ENCODE data around the gene IQGAP1.
A peak's percentile ranks its signal among the peaks of the same experiment; 100 is the strongest.

IQGAP1 gene

DNA sequence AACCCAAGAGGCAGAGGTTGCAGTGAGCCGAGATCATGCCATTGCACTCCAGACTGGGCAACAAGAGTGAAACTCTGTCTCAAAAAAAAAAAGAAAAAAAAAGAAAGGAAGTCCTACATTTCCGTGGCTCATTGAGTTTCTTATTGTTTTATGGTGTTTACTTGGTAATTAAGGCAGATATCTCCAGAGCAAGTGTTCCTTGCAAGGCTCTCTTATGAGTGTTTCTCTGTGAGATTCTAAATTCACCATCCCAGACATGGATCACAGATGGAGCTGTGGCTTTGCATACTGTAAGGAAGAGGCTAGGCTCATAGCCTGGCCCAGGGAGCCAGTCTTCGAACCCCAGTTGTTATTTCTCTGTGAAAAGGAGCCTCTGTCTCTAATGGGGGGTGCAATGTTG, 53.0 kb downstream of the IQGAP1 start:
- DNase-seq: no peak

DNA sequence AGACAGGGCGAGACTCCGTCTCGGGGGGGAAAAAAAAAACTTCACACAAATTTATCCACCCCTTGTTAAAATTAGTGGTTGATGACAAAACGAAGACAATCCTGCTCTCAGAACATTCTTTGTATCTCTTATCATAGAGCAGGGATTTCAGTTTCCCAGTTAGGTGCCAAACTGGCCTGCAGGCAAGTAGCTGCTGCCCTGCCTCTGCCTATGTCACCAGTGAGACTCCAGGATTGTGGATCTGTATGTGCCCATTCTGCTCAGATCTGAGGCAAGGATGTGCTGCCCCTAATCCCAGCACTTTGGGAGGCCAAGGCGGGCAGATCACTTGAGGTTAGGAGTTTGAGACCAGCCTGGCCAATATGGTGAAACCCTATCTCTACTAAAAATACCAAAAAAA, 54.4 kb downstream of the IQGAP1 start:
- DNase-seq: no peak

DNA sequence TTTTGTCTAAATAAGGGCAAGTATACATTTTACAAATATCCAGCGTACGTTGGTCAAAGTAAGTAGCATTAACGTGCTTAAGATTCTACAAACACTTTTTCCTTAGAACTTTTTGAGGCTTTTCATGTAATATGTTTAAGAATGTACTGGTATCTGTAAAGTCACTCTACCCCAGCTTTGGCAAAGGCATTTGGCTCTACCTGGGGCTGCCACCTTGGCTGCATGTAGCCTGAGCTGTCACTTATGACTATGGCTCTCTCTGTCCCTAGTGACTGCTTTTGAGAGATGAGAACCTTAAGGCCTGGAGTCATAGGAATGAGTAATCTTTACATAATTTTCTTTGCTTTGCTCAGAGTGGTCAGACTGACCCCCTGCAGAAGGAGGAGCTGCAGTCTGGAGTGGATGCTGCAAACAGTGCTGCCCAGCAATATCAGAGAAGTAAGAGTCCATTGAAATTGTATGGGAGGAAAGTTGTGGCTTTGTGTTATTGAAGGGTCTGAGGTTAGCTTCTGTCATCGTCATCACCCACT, 61.2 kb downstream of the IQGAP1 start:
- no peak for DNase-seq

DNA sequence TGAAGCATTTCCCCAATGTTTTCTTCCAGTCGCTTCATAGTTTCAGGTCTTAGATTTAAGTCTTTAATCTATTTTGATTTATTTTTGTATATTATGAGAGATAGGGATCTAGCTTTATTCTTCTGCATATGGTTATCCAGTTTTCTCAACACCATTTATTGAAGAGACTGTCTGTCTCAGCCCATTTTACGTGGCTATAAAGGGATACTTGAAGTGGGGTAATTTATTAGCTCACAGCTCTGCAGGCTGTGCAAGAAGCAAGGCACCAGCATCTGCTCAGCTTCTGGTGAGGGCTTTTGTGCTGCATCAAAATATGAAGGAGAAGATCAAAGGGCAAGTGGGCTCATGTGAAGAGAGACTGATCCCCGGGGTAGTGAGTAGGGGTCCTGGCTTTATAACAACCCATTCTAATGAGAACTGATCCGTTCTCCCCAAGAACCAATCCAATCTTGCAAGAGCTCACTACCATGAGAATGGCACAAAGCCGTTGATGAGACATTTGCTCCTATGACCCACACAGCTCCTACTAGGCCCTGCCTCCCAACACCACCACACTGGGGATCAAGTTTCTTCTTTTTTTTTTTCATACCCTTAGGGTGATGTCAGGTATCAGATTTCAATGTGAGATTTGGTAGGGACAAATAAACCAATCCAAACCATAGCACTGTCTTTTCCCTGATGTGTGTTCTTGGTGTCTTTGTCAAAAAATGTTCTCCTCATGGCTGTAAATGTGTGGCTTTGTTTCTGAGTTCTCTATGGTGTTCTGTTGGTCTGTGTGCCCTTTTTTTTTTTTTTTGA, 63.2 kb downstream of the IQGAP1 start:
- DNase-seq: no peak

DNA sequence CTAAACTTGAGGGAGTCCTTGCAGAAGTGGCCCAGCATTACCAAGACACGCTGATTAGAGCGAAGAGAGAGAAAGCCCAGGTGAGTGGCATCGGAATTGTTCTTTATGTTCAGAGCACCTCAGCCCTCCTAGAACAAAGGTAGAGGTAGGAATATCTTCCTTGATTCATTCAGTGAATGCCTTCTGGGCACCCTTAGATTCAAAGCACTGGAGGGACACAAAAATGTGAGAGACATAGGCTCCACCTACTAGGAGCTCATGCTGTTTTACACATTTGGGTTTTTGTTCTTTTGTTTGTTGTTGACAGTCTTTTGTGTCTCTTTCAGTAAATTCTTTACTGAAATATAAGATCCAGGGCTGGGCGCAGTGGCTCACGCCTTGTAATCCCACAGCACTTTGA, 68.2 kb downstream of the IQGAP1 start:
- no peak for DNase-seq

DNA sequence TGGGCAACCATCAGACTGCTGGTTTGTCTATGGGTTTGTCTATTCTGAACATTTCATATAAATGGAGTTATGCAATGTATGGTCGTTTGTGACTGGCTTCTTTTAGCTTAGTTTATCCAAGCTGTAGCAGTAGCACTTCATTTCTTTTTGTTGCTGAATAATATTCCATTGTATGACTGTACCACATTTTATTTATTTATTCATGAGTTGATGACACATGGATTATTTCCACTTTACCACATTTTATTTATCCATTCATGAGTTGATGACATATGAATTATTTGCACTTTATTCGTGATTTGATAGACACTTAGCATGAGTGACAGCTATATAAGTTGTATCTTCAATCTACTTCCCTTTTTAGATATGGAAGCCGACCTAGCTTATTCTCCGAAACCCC, 70.0 kb downstream of the IQGAP1 start:
- no peak for DNase-seq

DNA sequence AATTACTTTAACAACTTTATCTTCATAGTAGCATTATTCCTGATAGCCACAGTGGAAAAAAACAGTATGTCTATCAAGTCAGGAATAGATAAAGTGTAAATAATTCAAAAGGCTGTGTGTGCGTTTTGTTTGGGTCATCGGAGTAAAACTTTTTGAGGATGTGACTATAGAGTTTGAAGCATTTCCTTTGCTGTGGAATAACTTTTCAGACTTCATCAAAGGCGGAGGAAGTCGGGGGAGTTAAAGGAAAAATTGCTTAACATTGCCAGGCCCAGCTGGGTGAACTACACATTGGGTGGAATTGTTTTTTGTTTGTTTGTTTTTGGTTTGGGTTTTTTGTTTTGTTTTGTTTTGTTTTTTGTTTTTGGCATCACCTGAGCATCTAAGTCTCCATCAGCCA, 71.3 kb downstream of the IQGAP1 start:
- no peak for DNase-seq

DNA sequence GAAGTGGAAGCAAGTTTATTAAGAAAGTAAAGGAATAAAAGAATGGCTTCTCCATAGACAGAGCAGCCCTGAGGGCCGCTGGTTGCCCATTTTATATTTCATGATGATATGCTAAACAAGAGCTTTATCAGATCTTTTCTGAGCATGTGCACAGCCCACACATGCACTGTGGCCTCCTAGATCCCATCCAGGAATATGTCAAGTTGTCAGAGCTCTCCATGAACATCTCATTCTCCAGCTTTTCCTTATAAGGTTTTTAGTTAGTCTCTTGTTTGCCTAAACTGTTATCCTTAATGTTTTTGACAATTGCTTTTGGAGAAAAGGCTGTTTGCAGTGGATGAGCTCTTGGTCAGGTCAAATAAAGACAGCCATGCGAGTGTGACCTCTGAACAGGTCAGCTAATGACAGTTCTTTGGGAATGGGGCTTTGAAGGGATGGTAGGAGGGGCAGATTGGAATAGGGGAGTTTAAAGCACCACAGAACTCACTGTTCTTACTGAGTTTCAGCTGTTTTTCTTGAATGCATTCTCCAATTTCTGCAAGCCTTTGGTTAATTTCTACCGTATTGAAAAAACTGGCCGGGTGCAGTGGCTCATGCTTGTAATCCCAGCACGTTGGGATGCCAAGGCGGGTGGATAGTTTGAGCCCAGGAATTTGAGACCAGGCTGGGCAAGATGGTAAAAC, 72.2 kb downstream of the IQGAP1 start:
- DNase-seq: no peak

DNA sequence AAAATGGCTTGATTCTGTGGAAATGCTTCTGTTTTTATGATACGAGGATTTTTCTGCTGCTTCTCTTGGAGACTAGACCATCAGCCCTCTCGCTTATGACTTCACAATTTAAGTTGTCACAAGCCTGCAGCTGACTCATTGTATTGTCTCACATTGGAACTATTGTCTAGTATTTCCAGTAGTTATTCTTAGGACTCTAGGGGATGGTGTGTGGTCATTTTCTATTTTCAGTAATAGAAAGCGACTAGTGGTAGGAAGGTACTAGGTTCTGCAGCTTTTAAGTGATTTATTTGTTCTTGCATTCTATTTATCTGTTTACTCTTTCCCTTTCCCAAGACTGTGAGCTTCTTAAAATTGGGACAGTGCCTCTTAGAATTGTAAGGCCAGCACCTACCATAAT, 75.3 kb downstream of the IQGAP1 start:
- no peak for DNase-seq

DNA sequence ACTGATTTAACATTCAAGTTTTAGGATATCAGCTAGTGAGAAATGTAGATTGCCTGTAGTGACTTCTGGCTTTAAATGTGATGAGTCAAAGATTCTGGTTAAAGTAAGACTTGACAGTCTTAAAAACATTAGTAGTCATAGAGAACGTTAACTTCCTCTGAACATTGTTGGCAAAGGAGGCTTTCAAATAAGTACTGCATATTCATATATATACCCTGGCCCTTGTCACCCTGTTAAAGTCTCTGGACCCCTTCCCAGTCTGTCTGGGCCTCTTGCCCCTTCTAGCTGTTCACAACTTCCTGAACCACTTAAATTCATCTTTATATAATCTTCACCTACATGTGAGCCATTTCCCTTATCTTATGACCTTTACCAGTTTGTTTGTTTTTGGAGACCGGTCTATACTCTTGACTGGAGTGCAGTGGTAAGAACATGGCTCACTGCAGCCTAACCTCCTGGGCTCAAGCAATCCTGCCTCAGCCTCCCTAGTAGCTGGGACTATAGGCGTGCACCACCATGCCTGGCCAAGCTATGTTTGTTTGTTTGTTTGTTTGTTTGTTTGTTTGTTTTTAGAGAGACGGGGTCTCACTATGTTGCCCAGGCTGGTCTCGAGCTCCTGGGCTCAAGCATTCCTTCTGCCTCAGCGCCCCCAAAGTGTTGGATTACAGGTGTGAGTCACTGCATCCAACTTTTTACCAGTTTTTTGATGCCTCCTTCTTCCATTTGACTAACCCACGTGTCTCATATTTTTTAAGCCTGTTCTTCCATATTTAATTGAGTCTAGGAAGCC, 77.3 kb downstream of the IQGAP1 start:
- no peak for DNase-seq

DNA sequence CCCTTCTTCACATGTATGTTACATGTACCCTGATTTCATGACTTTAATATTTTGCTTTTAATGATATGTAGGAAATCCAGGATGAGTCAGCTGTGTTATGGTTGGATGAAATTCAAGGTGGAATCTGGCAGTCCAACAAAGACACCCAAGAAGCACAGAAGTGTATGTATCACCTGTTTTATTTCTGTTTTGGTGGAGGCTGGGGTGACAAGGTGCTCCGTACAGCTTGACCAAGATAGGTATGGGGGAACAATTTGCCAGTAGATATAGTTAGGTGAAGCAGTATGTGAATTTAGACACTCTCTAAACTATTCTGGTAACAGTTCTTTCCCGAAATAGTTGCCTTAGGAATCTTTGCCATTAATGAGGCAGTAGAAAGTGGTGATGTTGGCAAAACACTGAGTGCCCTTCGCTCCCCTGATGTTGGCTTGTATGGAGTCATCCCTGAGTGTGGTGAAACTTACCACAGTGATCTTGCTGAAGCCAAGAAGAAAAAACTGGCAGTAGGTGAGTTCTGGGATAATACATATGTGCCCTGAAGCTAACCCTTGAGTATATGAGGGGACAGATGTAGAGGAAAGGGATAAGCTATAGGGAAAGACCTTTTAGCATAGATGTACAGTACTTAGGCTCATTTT, 78.0 kb downstream of the IQGAP1 start:
- no peak for DNase-seq

DNA sequence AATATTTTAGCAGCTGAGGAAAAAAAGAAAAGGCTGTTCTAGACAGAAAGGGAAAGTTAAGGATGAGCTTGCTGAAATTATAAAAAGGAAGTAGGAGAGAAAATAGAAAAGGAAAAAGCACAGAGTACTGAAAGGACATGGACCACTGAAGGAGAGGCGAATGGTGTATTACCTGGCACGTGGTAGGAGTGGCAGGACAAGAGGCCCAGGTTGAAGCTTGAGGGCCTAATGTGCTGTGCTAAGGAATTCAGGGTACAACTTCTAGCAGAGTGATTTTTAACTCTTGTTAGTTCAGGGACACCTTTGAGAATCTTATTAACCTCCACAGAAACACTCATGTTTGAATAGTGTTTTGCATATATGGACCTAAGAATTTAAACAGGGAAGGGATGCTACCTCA, 81.7 kb downstream of the IQGAP1 start:
- no peak for DNase-seq

DNA sequence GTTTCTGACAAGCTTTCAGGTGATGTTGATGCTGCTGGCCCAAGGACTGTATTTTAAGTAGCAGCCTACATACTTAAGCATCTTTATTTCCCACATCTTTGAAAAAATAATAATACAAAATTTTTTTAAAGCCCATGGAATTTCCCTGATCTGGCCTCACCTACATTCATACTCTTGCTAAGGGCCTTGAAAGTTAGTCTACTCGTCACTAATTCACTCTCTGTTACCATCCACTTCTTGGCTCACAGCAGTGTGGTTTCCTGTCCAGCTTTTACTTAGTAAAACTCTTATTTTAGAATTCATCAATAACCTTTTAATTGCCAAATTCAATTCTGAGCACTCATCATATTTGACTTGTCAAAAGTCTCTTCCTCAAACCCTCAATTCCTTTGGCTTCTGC, 82.4 kb downstream of the IQGAP1 start:
- DNase-seq: no peak

DNA sequence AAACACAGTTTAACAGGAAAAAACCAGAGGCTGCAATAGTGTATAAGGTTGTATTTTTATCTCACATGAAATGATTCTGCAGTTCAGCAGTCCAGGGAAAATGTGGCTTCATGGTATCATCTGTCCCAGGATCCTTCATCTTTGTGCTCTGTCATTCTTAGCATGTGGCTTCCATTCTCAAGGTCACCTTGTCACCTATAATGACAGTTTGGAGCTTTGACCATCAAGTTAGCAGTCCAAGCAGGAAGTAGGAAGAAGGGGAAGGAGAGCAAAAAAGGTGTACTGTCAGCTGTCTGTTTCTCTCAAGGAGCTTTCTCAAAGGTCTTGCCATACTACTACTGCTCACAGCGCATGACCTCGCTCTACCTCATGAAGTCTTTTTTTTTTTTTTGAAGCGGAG, 83.1 kb downstream of the IQGAP1 start:
- no peak for DNase-seq

DNA sequence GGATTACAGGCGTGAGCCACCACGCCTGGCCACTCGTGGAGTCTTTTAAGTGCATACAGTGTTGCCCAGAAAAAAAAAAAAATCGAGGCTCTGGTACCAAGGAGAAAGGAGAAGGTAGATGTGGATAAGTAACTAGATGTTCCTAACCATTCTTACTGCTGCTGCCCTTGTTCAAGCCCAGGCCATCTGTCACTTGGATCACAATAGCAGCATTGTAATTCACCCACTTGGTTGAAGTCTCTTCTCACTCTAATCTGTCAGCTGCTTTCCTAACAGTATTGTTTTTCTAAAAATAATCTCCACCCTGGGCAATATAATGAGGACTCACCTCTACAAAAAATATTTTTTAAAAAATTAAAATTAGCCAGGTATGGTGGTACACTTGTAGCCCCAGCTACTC, 83.7 kb downstream of the IQGAP1 start:
- no peak for DNase-seq

DNA sequence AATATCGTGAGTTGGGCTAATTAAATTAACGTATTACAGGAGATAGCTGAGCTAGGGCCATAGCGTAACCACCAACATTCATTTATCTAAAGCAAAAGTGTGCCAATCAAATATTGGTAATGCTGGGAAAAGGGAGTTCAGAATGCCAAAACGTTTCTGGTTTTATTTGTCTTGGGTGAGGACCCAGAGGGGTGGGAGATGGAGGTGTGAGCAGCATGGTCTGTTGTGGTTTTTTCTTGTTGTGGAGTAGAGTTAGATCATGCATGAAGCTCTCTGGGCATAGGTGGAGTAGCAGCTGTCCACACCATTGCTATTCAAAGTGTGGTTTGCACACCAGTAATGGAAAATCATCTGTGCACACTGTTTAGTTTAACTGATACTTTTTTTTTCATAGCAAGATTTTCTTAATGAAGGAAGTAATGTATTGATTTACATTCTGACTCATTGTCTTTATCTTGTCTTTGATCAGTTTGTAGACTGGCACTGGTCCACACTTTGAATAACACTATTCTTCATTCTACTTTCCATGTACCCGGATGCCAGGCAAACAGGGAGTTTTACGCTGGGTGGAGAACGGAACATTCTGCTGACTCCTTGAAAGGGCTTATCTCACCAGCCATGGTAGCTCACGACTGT, 90.9 kb downstream of the IQGAP1 start:
- DNase-seq: no peak

DNA sequence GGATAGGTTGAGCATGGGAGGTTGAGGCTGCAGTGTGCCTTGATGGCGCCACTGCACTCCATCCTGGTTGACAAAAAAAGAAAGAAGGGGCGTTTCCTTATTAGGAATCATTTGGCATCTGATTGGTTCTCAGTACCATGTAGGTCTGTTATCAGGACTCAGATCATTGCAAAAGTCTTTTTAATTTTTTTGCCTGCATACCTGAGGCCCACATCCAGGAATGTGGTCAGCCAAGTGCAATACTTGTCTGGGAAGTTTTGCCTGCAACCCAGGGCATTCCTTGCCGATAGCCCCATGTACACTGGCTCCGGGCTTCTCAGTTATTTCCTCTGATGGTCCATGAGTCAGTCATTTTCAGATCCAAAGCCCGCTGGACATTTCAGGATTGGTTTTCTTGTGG, 91.6 kb downstream of the IQGAP1 start:
- no peak for DNase-seq

DNA sequence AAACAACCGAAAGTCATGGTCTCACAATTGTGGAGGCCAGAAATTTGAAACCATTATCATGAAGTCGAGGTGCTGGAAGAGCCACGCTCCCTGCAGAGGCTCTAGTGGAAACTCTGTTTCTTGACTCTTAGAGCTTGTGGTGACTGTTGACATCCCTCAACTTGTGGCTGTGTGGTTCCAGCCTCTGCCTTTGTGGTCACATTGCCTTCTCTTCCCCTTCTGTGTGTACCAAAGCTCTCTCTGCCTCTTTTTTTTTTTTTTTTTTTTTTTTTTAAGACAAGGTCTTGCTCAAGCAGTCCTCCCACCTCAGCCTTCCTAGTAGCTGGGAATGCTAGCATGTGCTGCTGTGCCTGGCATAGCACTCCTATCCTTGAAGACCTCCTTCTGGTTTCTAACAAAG, 93.0 kb downstream of the IQGAP1 start:
- peak; percentile 15 for DNase-seq

DNA sequence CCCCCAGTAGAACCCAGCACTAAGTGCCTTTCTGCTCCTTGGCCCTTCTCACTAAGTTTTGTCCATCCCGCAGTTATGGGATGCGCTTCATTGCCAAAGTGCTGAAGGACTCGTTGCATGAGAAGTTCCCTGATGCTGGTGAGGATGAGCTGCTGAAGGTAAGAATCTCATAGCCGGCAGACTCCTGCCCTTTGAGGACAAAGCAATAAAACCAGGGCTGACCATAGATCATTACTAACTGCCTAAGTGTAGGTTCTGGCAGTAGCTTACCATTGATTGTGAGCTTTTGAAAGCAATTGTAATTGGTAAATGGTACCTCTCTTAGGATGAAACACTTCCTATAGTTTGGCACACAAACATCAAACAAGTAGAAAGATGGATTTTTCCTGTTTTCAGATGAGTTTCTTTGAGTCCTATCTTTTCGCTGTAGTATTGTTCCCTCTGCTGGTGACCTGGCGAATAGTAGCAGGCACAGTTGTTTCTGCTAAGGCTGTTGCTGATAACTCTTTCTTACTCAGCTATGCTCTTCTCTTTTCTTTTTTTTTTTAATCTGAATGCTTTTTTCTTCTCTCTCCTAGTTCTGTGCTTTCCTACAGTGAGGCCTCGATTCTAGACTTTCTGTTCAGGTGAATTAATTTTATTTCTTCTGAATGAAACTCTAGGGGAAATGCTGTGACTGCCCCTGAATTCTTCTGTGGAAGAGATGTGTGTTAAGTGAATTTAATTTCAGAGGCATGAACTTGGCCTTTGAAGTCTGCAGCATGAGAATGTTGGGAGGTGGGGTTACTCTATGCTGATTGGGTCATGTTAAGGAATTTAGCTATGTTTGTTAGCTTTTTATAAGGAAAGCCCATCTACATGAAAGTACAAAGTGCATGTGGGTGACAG, 94.3 kb downstream of the IQGAP1 start:
- peak; percentile 40 for DNase-seq

DNA sequence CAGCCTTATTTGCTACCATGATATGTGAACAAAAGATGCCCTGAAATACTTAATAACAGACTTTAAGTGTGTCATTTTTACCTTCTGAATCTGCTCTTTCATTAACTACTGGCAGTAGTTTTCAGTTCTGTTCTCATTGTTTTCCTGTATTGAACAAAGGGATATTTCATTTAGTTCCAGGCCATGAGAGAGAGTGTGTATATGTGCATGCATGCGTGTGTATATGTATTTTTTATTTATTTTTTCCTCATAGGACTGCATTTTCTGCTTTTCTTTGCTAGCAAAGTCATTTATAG, 94.9 kb downstream of the IQGAP1 start:
- DNase-seq: no peak

DNA sequence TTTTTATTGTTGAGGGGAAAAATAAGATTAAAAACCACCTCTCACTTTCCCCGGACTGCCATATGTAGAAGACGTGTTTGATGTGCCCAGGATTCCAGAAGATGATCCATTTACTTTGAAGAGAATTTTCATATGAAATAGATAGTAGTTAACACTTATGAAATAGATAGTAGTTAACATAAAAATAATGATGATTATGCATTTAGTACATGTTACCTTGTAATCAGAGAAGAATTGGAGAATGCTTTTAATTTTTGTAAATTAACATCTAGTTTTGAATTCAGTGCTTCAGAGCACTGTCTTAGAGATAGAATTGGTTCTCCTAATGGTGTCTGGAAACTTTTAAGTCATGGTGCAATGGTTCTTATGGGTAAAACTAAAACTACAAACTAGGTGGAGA, 95.6 kb downstream of the IQGAP1 start:
- no peak for DNase-seq

DNA sequence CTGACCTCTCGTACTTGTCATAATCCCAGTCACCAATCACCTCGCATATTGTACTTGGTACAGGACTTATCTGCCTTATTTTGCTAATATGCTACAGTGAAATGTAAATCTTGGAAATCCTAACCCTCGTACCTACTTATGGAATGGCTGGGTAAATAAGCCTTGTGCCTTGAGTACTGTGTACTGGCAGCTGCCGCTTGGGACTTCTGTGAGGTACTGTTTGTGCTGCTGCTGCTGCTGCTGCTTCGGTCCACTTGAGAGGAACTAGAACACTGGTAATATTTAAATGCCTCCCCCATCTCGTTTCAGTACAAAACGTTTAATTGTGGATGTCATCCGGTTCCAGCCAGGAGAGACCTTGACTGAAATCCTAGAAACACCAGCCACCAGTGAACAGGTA, 99.1 kb downstream of the IQGAP1 start:
- no peak for DNase-seq

Measured in activated gamma-delta T cell treated with Interleukin-2 at 50 U/mL for 16 hours (primary cell).